OCI-LY3 (cell line): Measurements from ENCODE around the gene HAX1.
A peak's percentile ranks its signal among the peaks of the same experiment; 100 is the strongest.

Experiments used
- H2AFZ ChIP-seq: fragments of 200-600, 300-600 bp; shearing (Covaris generic); 2 replicates; pipeline ENCODE4 v1.6.0; 2014; ENCODE audit warnings: antibody characterized with exemption, low read depth, low read length
- H3K27ac ChIP-seq: fragments of 200-600, 300-600 bp; sonication (generic); 2 replicates; pipeline ENCODE4 v1.5.1; 2014; ENCODE audit warnings: mild to moderate bottlenecking, low read length, moderate library complexity, mixed read lengths
- H3K27me3 ChIP-seq: fragments of 200-600, 300-600 bp; sonication (generic); 2 replicates; pipeline ENCODE4 v1.6.1; 2014; ENCODE audit warnings: low read depth, low read length, mixed read lengths
- H3K36me3 ChIP-seq: fragments of 200-600, 300-600 bp; sonication (generic); replicated peaks from 2 replicates; pipeline ENCODE3; 2014; ENCODE audit warnings: low read depth, low read length, mixed read lengths
- H3K4me1 ChIP-seq: fragments of 300-600, 200-600 bp; sonication (generic); 2 replicates; pipeline ENCODE4 v1.6.1; 2014; ENCODE audit warnings: low read length, mixed read lengths
- H3K4me2 ChIP-seq: fragments of 200-600, 300-600 bp; sonication (generic); 2 replicates; pipeline ENCODE4 v1.6.1; 2014; ENCODE audit warnings: low read length, mixed read lengths
- H3K4me3 ChIP-seq: fragments of 300-600, 200-600 bp; sonication (generic); 2 replicates; pipeline ENCODE4 v1.5.1; 2014; ENCODE audit warnings: antibody characterized with exemption, mild to moderate bottlenecking, low read length, moderate library complexity
- H3K79me2 ChIP-seq: fragments of 300-600, 200-600 bp; shearing (Covaris generic); 2 replicates; pipeline ENCODE4 v1.6.1; 2014; ENCODE audit warnings: mild to moderate bottlenecking, low read length, mixed read lengths
- H3K9ac ChIP-seq: fragments of 300-600, 200-600 bp; shearing (Covaris generic); 2 replicates; pipeline ENCODE4 v1.6.0; 2014; ENCODE audit warnings: mild to moderate bottlenecking, low read length, moderate library complexity
- H3K9me3 ChIP-seq: fragments of 200-600, 300-600 bp; shearing (Covaris generic); 2 replicates; pipeline ENCODE4 v1.6.1; 2014; ENCODE audit warnings: low read length, mixed read lengths; ENCODE audit not compliant: insufficient read depth
- H4K20me1 ChIP-seq: fragments of 200-600, 300-600 bp; sonication (generic); 2 replicates; pipeline ENCODE4 v1.6.1; 2016; ENCODE audit warnings: low read length, mixed read lengths; ENCODE audit not compliant: insufficient read depth
- CTCF ChIP-seq: fragments of 200-600, 300-600 bp; sonication (generic); IDR thresholded peaks from 2 replicates; pipeline ENCODE4 v1.5.1; 2014; ENCODE audit warnings: antibody characterized with exemption, low read length, low read depth
- EZH2phosphoT487 ChIP-seq: fragments of 200-600 bp; shearing (Covaris generic); IDR thresholded peaks from 2 replicates; pipeline ENCODE4 v1.6.1; 2018; ENCODE audit warnings: antibody characterized with exemption, mixed run types, low read depth

The HAX1 gene

DNA sequence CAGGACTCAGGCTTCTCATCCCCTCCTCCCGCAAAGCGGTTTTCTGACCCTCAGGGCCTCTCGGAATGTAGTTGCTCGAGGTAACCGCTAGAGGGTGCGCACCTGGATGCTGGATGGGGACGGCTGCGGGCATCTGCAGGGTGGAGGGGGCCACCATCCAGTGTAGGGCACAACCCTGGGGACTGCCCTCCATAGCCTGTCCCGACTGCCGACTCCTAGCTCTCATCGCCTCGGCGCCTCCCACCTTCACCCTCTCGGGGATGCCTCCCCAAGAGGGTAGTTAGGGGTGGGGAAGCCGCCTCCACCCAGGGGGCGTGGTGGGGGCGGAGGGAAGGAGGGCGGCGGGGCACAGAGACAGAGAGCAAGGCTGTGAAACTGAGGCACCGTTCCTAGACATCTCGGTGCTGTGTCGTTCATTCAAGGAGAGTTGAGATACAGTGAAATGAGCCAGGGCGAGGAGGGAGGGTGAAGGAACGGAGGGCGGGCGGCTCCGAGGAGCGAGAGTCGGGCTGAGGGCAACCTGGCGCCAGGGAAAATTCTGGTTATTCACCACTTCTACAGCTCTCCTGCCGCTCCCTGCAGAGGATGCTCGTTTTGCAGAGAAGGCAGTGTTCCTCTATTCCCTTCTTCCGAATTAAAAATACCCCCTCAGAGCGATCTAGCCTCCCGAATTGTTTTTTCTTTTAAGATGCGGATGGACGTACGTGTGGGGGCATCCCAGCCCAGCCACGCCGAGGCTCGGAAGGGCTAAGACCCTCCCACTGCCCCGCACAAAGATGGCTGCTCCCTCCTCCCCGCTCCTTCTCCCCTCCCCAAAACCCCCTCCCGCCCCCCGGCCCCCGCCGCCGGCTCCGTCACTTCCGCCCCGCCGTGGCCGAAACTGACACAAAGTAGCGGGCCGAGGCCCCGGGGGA is 52.5 kb downstream of the HAX1 start, which contains the start of gene ATP8B2:
Gene ATP8B2, plus strand, starts transcription at position 857 of the 914 bp plus-strand sequence. CDS start 2,617 bp downstream, outside the sequence.
- Histone ChIP-seq H3K9me3 (no peaks in the 10 kb centered on the region), H3K27me3 (peaks cover 18% of the 10 kb centered on the region), H4K20me1 (peaks cover 23% of the 10 kb centered on the region; the same call in 1 of the 2 replicates), H3K9ac (peak within 1 kb of the TSS; percentile 86), H3K4me1 (peaks cover 34% of the 10 kb centered on the region), H2AFZ (peak within 1 kb of the TSS; percentile 73), H3K4me3 (peak within 1 kb of the TSS; percentile 83), H3K4me2 (peak within 1 kb of the TSS; percentile 74), H3K36me3 (no peaks in the 10 kb centered on the region), H3K27ac (peak within 1 kb of the TSS; percentile 57), H3K79me2 (peaks cover 24% of the 10 kb centered on the region)
- peak; percentile 97 for TF ChIP-seq CTCF
- TF ChIP-seq EZH2phosphoT487 = no peak
